ENCODE results near the gene PICK1. TPM values are rescaled to one million over a fixed set of nuclear protein-coding genes. Genes with fewer than 3 reads are reported as not detected.

The PICK1 gene
- total and polyA plus RNA-seq, 2 donors (not counting 3 experiments of a cell fraction or from before 2014, with no cell fraction given): 18.0 to 20.8 TPM

DNA sequence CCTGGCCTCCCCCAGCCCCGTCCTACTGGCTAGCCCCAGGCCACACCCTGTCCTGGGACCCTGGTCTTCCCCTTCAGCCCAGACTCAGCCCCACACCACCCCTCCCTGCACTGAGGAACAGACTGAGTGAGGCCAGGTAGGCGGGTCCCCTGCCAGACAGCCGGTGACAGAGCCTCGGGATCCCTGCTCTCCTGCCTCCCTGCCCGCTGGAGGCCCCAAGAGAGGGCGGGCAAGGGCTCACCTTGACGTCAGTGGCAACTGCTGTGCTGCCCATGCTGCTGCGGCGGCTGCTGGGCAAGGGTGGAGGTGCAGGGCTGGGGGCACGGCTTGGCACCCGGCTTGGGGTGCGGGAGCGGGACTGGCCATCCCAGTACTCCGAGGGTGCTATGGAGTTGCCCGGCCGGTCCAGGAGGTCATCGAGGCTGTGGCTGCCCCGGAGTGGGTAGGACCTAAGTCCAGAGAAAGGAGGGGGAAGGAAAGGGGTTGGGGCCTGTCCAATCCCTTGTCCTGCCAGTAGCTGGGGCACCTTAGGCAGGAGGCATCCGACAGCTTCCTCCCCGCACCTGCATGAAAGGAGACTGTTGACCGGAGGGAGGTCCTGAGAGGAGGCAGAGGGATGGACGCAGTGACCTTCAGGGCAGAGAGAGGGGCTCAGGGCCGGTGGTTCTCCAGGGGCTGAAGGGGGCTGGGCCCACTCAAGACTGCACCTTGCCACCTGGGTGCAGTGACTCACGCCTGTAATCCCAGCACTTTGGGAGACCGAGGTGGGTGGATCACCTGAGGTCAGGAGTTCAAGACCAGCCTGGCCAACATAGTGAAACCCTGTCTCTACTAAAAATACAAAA lies 29.0 kb downstream of the PICK1 start:
- H3K27ac ChIP-seq (ENCODE audit: insufficient read depth, low read depth, low read length): no peak overlapping the region
- no peak overlapping the region for H3K4me3 ChIP-seq (replicated peaks in 1 of 3; ENCODE audit: insufficient read depth in 1 of 3, low read depth in 1 of 3, low read length in 3 of 3)
- no peak overlapping the region for H3K4me2 ChIP-seq (ENCODE audit: insufficient read depth, low read length)
- no peaks in the 10 kb centered on the region for H3K9me1 ChIP-seq (replicated peaks; ENCODE audit: control insufficient read depth, extremely low read depth, insufficient read depth, low read length)
- dilution Hi-C loops (cut with MboI; ENCODE audit: extremely low pct_ligation_motif_present, low sequenced_read_pairs): no loop called here
- ChIA-PET CTCF (interaction anchor here (1.1 to 1.4 kb wide), 3 partner anchors 12 to 144 kb away, joined by 3 read pairs; no protein-coding TSS in a partner anchor), POLR2A (no interaction called here)
- H3K27me3 ChIP-seq (ENCODE audit: control insufficient read depth in 2 of 2, insufficient read depth in 2 of 2, low read length in 2 of 2): peaks cover 15 to 17% of the 10 kb centered on the region in 2 experiments
- H3K4me1 ChIP-seq (ENCODE audit: control insufficient read depth, extremely low read depth, insufficient read depth, low read length): peaks cover 5% of the 10 kb centered on the region
- intact Hi-C loops (cut with micrococcal nuclease): no loop called here
- H3K9ac ChIP-seq (replicated peaks; ENCODE audit: extremely low read depth, insufficient read depth, low read length): no peak overlapping the region
- H3K36me3 ChIP-seq (ENCODE audit: control insufficient read depth in 2 of 2, extremely low read depth in 1 of 2, insufficient read depth in 2 of 2, low read length in 2 of 2): no peaks in the 10 kb centered on the region
- BruUV-seq (replicated peaks): no TSS peak
- no peak for DNase-seq (ENCODE audit: low read depth, low spot score)
- TF ChIP-seq FOS (IDR thresholded peaks at IDR 0.05; ENCODE audit: borderline replicate concordance, insufficient read depth, low read length) (no peak), GATA2 (IDR thresholded peaks at IDR 0.05; ENCODE audit: insufficient read depth, insufficient read length, low read depth, low read length) (no peak), MAX (IDR thresholded peaks at IDR 0.05; ENCODE audit: insufficient read depth, insufficient read length) (no peak), MYC (IDR thresholded peaks at IDR 0.05; ENCODE audit: low read depth, low read length) (no peak), EZH2 (IDR thresholded peaks at IDR 0.05; ENCODE audit: borderline replicate concordance, low read depth, low read length, severe bottlenecking) (no peak), POLR2A (IDR thresholded peaks at IDR 0.05; ENCODE audit: low read depth, low read length) (no peak), POLR2AphosphoS5 (IDR thresholded peaks at IDR 0.05; ENCODE audit: insufficient read depth, low read depth, low read length) (no peak), JUN (IDR thresholded peaks at IDR 0.05; ENCODE audit: borderline replicate concordance, insufficient read depth, insufficient read length, low read depth) (no peak)
- TF ChIP-seq, protein P1, sequence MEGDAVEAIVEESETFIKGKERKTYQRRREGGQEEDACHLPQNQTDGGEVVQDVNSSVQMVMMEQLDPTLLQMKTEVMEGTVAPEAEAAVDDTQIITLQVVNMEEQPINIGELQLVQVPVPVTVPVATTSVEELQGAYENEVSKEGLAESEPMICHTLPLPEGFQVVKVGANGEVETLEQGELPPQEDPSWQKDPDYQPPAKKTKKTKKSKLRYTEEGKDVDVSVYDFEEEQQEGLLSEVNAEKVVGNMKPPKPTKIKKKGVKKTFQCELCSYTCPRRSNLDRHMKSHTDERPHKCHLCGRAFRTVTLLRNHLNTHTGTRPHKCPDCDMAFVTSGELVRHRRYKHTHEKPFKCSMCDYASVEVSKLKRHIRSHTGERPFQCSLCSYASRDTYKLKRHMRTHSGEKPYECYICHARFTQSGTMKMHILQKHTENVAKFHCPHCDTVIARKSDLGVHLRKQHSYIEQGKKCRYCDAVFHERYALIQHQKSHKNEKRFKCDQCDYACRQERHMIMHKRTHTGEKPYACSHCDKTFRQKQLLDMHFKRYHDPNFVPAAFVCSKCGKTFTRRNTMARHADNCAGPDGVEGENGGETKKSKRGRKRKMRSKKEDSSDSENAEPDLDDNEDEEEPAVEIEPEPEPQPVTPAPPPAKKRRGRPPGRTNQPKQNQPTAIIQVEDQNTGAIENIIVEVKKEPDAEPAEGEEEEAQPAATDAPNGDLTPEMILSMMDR (IDR thresholded peaks at IDR 0.05; ENCODE audit: extremely low read depth in 1 of 2, insufficient read depth in 1 of 2, low read depth in 1 of 2, low read length in 2 of 2): no peak
- no peak for FAIRE-seq
- no peak overlapping the region for H2AFZ ChIP-seq (ENCODE audit: low read depth, low read length)
- H4K20me1 ChIP-seq (replicated peaks; ENCODE audit: control insufficient read depth, extremely low read depth, insufficient read depth, low read length): no peaks in the 10 kb centered on the region
- no peaks in the 10 kb centered on the region for H3K79me2 ChIP-seq (ENCODE audit: control insufficient read depth, insufficient read depth, low read length)
- H3K9me3 ChIP-seq (replicated peaks; ENCODE audit: control insufficient read depth, insufficient read depth, low read length): no peaks in the 10 kb centered on the region
